Measurements from ENCODE around the gene SLC25A26. TPM values are rescaled to one million over a fixed set of nuclear protein-coding genes. Genes with fewer than 3 reads are reported as not detected.

SLC25A26 gene
- total and polyA plus RNA-seq, 2 of the 13 experiments (the other 11 are each of a cell fraction or from before 2014, with no cell fraction given): 23.1 to 32.7 TPM

DNA sequence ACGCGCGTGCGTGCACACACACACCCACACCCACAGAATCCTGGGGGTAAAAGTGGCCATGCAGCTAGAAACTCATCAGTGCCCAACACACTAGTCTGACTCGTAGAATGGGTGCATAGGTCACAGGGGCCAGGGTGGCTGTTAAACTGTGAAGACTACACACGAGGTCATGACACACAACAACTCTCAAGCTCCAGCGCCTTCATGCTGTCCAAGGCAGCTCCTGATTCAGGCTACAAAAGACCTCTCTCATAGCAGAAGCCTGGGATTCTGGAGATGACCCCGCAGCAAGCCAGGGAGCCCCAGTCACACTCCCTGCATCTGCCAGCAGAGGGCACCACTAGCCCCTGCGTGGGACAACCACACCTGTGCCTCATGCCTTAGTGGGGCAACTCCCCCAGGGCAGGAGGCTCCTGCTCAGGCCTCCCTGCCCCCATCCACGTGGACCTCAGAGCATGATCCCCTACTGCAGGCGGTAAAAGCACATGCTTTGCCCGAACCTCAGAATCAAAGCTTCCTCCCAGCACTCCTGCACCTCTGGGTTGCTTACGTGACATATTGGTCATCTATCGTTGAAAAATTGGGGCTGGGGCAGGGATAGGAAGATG, 186.9 kb downstream of the SLC25A26 start (continued):
- TF ChIP-seq, protein P1, sequence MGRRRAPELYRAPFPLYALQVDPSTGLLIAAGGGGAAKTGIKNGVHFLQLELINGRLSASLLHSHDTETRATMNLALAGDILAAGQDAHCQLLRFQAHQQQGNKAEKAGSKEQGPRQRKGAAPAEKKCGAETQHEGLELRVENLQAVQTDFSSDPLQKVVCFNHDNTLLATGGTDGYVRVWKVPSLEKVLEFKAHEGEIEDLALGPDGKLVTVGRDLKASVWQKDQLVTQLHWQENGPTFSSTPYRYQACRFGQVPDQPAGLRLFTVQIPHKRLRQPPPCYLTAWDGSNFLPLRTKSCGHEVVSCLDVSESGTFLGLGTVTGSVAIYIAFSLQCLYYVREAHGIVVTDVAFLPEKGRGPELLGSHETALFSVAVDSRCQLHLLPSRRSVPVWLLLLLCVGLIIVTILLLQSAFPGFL (CRISPR knock-in tag; IDR thresholded peaks at IDR 0.05): no peak
- TF ChIP-seq, protein P2, sequence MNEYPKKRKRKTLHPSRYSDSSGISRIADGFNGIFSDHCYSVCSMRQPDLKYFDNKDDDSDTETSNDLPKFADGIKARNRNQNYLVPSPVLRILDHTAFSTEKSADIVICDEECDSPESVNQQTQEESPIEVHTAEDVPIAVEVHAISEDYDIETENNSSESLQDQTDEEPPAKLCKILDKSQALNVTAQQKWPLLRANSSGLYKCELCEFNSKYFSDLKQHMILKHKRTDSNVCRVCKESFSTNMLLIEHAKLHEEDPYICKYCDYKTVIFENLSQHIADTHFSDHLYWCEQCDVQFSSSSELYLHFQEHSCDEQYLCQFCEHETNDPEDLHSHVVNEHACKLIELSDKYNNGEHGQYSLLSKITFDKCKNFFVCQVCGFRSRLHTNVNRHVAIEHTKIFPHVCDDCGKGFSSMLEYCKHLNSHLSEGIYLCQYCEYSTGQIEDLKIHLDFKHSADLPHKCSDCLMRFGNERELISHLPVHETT (CRISPR knock-in tag; conservative IDR thresholded peaks at IDR 0.05): no peak
- TF ChIP-seq, protein P3, sequence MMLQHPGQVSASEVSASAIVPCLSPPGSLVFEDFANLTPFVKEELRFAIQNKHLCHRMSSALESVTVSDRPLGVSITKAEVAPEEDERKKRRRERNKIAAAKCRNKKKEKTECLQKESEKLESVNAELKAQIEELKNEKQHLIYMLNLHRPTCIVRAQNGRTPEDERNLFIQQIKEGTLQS (CRISPR knock-in tag; IDR thresholded peaks at IDR 0.05): 0 out of 2 replicates have a peak, but pooled peaks have one; percentile 13
- no peak for TF ChIP-seq TCF12 (IDR thresholded peaks at IDR 0.05)
- no peak for TF ChIP-seq TCF12 (CRISPR knock-in tag; IDR thresholded peaks at IDR 0.05)
- peak; percentile 32; the same call in 1 of the 2 replicates for TF ChIP-seq RXRB (CRISPR knock-in tag; IDR thresholded peaks at IDR 0.05; ENCODE audit: borderline replicate concordance)
- TF ChIP-seq KDM3A (CRISPR knock-in tag; IDR thresholded peaks at IDR 0.05; ENCODE audit: low read depth): peak; percentile 53; the same call in 1 of the 2 replicates
- TF ChIP-seq, protein P4, sequence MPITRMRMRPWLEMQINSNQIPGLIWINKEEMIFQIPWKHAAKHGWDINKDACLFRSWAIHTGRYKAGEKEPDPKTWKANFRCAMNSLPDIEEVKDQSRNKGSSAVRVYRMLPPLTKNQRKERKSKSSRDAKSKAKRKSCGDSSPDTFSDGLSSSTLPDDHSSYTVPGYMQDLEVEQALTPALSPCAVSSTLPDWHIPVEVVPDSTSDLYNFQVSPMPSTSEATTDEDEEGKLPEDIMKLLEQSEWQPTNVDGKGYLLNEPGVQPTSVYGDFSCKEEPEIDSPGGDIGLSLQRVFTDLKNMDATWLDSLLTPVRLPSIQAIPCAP (CRISPR knock-in tag; IDR thresholded peaks at IDR 0.05; ENCODE audit: low read depth): no peak
- TF ChIP-seq ZNF235 (CRISPR knock-in tag; IDR thresholded peaks at IDR 0.05; ENCODE audit: borderline replicate concordance): no peak
- TF ChIP-seq HOXA3 (CRISPR knock-in tag; IDR thresholded peaks at IDR 0.05): no peak; the same call in 1 of the 2 replicates
- TF ChIP-seq, protein P5, sequence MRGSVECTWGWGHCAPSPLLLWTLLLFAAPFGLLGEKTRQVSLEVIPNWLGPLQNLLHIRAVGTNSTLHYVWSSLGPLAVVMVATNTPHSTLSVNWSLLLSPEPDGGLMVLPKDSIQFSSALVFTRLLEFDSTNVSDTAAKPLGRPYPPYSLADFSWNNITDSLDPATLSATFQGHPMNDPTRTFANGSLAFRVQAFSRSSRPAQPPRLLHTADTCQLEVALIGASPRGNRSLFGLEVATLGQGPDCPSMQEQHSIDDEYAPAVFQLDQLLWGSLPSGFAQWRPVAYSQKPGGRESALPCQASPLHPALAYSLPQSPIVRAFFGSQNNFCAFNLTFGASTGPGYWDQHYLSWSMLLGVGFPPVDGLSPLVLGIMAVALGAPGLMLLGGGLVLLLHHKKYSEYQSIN (CRISPR knock-in tag; IDR thresholded peaks at IDR 0.05; ENCODE audit: borderline replicate concordance): no peak
- TF ChIP-seq ZBTB21 (CRISPR knock-in tag; IDR thresholded peaks at IDR 0.05): no peak
- TF ChIP-seq, protein P6, sequence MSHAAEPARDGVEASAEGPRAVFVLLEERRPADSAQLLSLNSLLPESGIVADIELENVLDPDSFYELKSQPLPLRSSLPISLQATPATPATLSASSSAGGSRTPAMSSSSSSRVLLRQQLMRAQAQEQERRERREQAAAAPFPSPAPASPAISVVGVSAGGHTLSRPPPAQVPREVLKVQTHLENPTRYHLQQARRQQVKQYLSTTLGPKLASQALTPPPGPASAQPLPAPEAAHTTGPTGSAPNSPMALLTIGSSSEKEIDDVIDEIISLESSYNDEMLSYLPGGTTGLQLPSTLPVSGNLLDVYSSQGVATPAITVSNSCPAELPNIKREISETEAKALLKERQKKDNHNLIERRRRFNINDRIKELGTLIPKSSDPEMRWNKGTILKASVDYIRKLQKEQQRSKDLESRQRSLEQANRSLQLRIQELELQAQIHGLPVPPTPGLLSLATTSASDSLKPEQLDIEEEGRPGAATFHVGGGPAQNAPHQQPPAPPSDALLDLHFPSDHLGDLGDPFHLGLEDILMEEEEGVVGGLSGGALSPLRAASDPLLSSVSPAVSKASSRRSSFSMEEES (CRISPR knock-in tag; IDR thresholded peaks at IDR 0.05): no peak
- TF ChIP-seq HNRNPL (IDR thresholded peaks at IDR 0.05; ENCODE audit: low read depth, low read length): no peak
- no peak for TF ChIP-seq FOXK2 (IDR thresholded peaks at IDR 0.05)
- TF ChIP-seq SIX4 (CRISPR knock-in tag; IDR thresholded peaks at IDR 0.05): no peak
- TF ChIP-seq, protein P7, sequence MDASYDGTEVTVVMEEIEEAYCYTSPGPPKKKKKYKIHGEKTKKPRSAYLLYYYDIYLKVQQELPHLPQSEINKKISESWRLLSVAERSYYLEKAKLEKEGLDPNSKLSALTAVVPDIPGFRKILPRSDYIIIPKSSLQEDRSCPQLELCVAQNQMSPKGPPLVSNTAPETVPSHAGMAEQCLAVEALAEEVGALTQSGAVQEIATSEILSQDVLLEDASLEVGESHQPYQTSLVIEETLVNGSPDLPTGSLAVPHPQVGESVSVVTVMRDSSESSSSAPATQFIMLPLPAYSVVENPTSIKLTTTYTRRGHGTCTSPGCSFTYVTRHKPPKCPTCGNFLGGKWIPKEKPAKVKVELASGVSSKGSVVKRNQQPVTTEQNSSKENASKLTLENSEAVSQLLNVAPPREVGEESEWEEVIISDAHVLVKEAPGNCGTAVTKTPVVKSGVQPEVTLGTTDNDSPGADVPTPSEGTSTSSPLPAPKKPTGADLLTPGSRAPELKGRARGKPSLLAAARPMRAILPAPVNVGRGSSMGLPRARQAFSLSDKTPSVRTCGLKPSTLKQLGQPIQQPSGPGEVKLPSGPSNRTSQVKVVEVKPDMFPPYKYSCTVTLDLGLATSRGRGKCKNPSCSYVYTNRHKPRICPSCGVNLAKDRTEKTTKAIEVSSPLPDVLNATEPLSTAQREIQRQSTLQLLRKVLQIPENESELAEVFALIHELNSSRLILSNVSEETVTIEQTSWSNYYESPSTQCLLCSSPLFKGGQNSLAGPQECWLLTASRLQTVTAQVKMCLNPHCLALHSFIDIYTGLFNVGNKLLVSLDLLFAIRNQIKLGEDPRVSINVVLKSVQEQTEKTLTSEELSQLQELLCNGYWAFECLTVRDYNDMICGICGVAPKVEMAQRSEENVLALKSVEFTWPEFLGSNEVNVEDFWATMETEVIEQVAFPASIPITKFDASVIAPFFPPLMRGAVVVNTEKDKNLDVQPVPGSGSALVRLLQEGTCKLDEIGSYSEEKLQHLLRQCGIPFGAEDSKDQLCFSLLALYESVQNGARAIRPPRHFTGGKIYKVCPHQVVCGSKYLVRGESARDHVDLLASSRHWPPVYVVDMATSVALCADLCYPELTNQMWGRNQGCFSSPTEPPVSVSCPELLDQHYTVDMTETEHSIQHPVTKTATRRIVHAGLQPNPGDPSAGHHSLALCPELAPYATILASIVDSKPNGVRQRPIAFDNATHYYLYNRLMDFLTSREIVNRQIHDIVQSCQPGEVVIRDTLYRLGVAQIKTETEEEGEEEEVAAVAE (CRISPR knock-in tag; IDR thresholded peaks at IDR 0.05; ENCODE audit: borderline replicate concordance): 0 out of 2 replicates have a peak, but pooled peaks have one; percentile 39
- no peak for TF ChIP-seq CBX1 (IDR thresholded peaks at IDR 0.05; ENCODE audit: low read depth)
- no peak for TF ChIP-seq CENPT (CRISPR knock-in tag; IDR thresholded peaks at IDR 0.05; ENCODE audit: low read depth)
- TF ChIP-seq DNMT3B (CRISPR knock-in tag; conservative IDR thresholded peaks at IDR 0.05): no peak
